Measurements from ENCODE around the gene SYNDIG1. TPM values are rescaled to one million over a fixed set of nuclear protein-coding genes. Genes with fewer than 3 reads are reported as not detected.
A peak's percentile ranks its signal among the peaks of the same experiment; 100 is the strongest.

SYNDIG1 gene
- total and polyA plus RNA-seq, 2 of the 4 experiments (the other 2 are of a cell fraction), result not detected

- H3K4me1 ChIP-seq (ENCODE audit: control insufficient read depth, insufficient read depth, low read length), result peaks cover 22% of the 10 kb centered on the region
- 82% methylated on average over 3 of the region's 4 CpGs; no CpG with 5 or more reads in 1 of the 2 experiments for WGBS, 2 experiments (ENCODE audit: extremely low coverage in 2 of 2, insufficient read length in 1 of 2)
- peak overlapping the region; percentile 70 for H3K27ac ChIP-seq (ENCODE audit: insufficient read depth, low read length)
Observed at GRCh38 chr20:24651976-24652345, 182.5 kb downstream of the SYNDIG1 start.

More at GRCh38 chr20:24651976-24652345, 182.5 kb downstream of the SYNDIG1 start:
- intact Hi-C loops (cut with micrococcal nuclease), result loop anchor here (2.0 kb wide), 1 partner anchor 21 kb away; no protein-coding TSS in a partner anchor
- Histone ChIP-seq H4K5ac (ENCODE audit: low read depth, low read length) (peak overlapping the region; percentile 26; the same call in 1 of the 2 replicates), H3K18ac (ENCODE audit: low read depth, low read length) (peak overlapping the region; percentile 38), H2BK20ac (ENCODE audit: low read depth, low read length) (peak overlapping the region; percentile 88), H3K9me3 (ENCODE audit: control insufficient read depth, insufficient read depth, low read length) (no peaks in the 10 kb centered on the region), H2AFZ (replicated peaks; ENCODE audit: low read length, poor library complexity) (peak overlapping the region; percentile 58), H3K23ac (ENCODE audit: low read depth, low read length) (0 out of 2 replicates have a peak overlapping the region, but pooled peaks have one; percentile 42), H2AK9ac (replicated peaks; ENCODE audit: low read depth, low read length, poor library complexity) (no peak overlapping the region), H2AK5ac (ENCODE audit: low read depth, low read length) (peak overlapping the region; percentile 60), H3K9me1 (ENCODE audit: insufficient read depth, low read length) (peaks cover 19% of the 10 kb centered on the region; the same call in 1 of the 2 replicates), H3K79me1 (ENCODE audit: low read depth in 1 of 2, low read length in 2 of 2) (no peaks in the 10 kb centered on the region), H3K9ac (ENCODE audit: low read depth, low read length) (no peak overlapping the region), H2BK120ac (ENCODE audit: low read depth, low read length) (peak overlapping the region; percentile 91), H4K20me1 (ENCODE audit: insufficient read depth, low read length) (peaks cover 4% of the 10 kb centered on the region; the same call in 1 of the 2 replicates), H3K56ac (ENCODE audit: extremely low read depth, insufficient read depth, low read length) (peak overlapping the region; percentile 24; the same call in 1 of the 2 replicates), H2BK5ac (ENCODE audit: low read depth, low read length, poor library complexity, severe bottlenecking) (peak overlapping the region; percentile 84), H3K27me3 (ENCODE audit: control insufficient read depth, insufficient read depth, low read length) (0 out of 2 replicates have a peak, but pooled peaks cover 5% of the 10 kb centered on the region), H4K8ac (ENCODE audit: low read depth in 2 of 2, low read length in 2 of 2) (peak overlapping the region in 1 of 2 experiments; percentile 80; a peak in 2 of 4 replicates), H3K36me3 (ENCODE audit: control insufficient read depth, insufficient read depth, low read length) (no peaks in the 10 kb centered on the region), H3K14ac (replicated peaks; ENCODE audit: low read depth, low read length) (peak overlapping the region; percentile 64), H3K4ac (ENCODE audit: low read depth, low read length) (peak overlapping the region; percentile 92), H3K4me3 (ENCODE audit: insufficient read depth, low read depth, low read length) (no peak overlapping the region), H2BK15ac (ENCODE audit: low read depth, low read length) (peak overlapping the region; percentile 31; the same call in 2 of the 3 replicates), H4K91ac (ENCODE audit: insufficient read depth, low read depth, low read length) (peak overlapping the region; percentile 79), H3K4me2 (ENCODE audit: low read depth, low read length) (no peak overlapping the region)
- dilution Hi-C loops (cut with HindIII; ENCODE audit: low sequenced_read_pairs, unreplicated experiment), result no loop called here
- no peak for ATAC-seq (ENCODE audit: low read depth)
- no TSS peak for BruUV-seq (replicated peaks)
- no peak for DNase-seq
- in situ Hi-C loops (cut with MboI; ENCODE audit: low sequenced_read_pairs), result no loop called here
- ChIA-PET POLR2A (ENCODE audit: unreplicated experiment) (no interaction called here), CTCF (interaction anchor here (0.5 kb wide), 1 partner anchor 118 kb away, joined by 3 read pairs; no protein-coding TSS in a partner anchor)
- TF ChIP-seq ELK1 (IDR thresholded peaks at IDR 0.05; ENCODE audit: borderline replicate concordance, low read depth, low read length), result no peak
- TF ChIP-seq CEBPB (IDR thresholded peaks at IDR 0.05; ENCODE audit: low read depth, low read length), result no peak
- TF ChIP-seq NFE2L2 (IDR thresholded peaks at IDR 0.05; ENCODE audit: low read depth, low read length), result no peak

Data from IMR-90 (cell line).